OCI-M1 (cell line): ENCODE measurements around the gene FRY.

Experiments
- DNase-seq: peaks from one replicate; lab custom pipeline; 2025; lab: John Stamatoyannopoulos, UW

FRY gene

DNA sequence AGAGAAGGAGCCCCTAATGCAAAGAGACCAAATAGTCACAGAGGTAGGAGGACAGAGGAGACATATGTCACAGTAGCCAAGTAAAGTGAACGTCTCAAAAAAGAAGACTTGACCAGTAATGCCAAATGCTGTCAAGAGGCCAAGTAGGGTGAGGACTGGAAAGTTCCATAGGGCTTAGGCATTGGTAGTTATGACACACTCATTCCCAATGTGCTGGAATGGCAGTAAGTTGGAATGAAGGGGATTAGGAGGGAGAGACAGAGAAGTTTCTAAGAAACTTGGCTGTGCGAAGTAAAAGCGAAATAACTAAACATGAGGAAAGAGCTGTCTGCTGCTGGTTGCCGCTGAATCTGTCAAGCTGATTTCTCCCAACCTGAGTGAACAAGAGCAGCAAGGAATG, 14.9 kb upstream of the FRY start:
- DNase-seq, result no peak

DNA sequence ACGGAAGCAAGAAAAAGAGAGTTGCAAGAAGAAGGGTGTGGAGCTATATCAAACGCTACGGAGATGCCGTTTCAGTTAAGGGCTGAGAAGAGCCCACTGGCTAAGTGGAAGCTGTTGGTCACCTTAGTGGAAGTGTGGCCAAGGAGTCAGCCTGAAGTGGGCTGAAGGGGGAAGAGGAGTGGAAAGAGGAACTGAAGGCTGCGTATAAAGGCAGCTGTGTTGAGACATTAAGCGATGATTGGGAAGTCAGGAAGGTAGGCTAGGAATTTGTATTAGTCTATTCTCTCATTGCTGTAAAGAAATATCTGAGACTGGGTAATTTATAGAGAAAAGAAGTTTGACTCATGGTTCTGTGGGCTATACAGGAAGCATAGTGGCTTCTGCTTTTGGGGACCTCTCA, 14.1 kb upstream of the FRY start:
- DNase-seq, result no peak

DNA sequence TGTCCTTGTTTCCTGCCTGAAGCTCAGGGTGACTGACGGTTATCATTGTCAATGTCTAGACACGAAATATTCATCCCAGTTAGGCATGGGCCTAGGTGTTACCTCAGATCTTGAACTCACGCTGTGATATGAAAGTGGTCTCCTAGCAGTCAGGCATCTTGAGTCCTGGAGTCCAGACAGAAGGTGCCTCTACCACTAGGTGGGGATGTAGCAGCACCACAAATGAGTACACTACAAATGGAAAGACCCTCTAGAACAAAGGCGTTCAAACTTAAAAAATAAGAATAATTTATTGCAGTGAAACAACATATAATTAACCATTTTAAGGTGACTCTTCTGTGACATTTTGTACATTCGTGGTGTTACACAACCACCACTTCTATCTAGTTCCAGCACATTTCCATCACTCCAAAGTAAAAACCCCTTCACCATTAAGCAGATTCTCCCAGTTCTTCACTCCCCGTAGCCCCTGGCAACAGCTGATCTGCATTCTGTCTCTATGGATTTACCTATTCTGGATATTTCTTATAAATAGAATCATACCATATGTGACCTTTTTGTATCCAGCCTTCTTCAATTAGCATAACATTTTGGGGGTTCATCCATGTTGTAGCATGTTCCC, 11.9 kb upstream of the FRY start:
- DNase-seq, result peak; percentile 78

DNA sequence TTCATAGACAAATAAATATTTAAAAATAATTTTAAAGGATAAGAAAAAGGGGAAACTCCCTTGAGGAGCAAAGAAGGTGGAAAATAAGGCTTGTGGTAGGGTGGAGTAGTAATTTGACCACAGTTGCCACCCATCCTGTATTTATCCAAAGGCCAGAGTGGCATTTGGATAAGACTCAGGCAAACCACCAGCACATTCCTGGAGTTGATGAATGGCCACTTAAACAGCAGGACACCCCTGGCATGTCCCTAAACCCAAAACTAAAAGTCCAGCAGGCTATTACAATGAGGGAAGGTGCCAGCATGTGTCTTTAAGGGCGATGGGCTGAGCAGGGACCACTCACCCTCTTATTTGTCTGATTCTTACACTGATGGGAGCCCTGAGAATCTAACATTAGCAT, 9.8 kb upstream of the FRY start:
- DNase-seq, result no peak

DNA sequence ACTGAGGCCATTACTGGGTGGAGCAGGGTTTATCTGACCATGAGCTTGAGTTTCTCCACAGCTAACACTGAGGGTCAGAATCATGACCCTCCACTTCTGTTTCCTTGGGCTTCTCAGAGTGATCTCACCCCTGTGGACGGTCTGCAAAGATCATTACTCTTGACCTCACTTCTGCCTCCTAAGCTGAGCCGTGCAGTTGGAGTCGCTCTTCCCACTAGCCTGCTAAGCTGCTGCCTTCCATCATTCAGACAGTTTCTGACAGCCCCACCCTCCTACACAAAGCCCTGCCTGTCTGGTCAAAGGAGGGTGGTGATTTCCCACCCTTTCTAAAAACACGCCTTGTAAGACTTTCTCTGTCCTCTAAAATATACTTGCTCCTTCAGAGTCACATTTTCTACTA, 9.3 kb upstream of the FRY start:
- DNase-seq, result no peak

DNA sequence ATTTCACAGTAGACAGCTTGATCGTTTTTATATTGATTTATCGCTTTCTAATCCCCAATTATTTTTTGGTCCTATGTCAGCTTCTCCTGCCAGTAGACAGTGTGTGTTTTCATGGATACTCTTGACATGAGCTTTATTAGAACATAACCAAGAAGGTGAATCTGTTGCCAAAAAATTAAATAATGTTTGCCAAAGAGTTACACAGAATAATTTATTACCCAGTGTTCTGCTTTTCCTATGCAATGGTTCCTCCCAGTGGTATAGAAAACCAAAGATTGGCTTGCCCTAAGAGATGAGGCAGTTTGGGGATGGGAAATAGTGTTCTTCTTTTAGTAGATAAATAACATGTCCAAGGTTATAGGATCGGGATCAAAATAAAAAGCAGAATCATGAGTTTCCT, 8.5 kb upstream of the FRY start:
- DNase-seq, result no peak

DNA sequence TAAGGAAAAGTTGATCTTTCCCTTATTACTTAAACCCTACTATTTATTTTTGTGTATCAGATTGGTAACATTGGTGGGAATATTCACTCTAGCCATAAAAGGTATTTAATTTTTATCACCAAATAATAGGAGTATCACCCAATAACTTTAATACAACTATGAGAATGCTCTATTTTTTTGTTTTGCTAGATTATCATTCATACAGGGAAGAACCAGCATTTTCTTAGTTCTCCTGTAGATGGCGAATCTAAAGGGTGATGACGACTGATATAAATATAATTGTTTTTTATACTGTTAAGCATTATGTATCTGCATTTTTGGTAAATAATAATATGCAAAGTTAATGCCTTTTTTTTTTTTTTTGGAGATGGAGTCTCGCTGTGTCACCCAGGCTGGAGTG, 7.9 kb upstream of the FRY start:
- peak; percentile 7 for DNase-seq

DNA sequence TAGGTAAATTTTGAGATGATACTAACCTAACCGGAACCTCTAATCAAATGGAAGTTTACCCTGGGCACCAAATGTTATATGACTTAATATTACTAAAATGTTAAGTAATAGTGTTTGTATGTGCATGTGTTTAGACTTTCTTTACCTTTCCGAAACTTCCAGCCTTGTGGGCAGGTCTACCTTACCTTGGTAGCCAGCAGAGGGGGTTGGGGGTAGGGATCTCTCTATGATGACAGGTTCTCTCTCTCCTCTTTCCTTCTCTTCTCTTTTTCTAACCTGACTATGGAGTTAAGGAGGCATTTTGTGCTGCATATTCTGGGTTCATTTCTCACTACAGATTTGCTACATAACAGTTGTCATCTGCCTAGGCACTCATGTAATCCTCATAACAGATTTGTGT, 6.8 kb upstream of the FRY start:
- DNase-seq, result no peak

DNA sequence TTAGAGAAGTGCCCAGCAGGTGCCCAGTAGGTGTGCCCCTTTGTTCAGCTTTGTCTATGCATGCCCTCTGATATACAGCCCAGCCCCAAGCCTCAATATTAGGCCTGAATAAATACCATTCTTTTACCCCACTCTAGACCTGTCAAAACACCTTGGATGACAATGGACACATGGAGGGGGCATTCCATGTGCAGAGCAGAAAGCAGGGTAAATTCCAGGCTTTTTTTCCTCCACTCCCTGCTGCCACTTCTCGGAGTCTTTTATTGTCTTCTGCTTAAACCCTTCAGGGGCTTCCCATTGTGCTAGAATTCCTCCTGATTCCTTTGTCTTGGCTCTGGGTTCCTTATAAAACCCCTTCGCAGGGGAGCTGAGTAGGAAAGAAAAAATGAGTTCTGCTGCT, 5.8 kb upstream of the FRY start:
- no peak for DNase-seq

DNA sequence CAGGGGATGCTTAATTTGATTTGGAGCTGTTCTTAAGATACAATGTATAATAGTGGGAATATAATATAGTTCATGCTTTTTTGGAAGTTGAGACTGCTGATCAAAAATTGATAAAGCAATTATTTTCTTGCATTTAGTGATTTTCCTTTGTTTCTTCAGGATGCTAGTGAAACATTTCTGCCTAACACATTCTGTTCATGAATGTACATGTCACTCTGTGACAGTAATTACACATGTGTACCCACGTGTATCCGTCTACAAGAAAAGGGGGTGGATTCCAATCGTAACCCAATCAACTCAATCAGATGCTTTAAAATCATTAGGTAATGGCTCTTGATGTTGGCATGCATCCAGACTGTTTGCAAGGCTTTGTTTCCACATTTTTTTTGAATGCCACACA, 5.0 kb upstream of the FRY start:
- no peak for DNase-seq

DNA sequence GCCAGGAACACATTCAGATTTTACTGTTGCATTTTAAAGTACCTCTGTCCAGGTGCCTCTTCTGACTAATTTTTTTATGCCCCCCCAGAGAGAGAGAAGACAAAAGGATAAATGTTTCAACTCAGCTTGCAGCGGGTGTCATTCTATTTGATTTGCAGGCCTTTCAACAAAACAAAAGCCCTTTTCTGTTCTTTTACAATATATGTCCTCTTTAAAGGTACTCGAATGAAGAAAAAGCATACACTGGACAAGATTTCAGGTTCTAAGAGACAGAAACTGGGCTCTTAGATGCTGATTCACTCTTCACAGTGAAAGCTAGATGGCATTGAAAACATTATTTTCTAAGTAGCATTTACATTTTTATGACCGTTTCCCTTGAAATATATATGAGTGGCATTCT, 2.9 kb upstream of the FRY start:
- DNase-seq, result no peak

DNA sequence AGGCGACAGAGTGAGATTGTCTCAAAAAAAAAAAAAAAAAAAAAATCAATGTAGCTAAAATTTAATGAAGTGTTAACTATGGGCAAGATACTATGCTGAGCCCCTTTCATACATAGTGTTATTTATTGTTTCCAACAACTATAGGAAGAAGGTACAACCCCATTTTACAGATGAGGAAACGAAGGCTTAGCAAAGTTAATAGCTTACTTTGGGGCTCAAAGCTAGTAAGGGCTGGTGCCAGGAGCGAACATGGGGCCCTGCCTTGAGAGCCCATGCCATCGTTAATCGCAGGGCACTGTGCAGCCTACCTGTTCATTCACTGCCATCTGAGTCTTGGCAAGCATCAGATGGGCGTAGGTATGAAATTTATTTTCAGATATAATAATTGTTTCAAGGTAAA, 1.9 kb upstream of the FRY start:
- DNase-seq, result no peak

DNA sequence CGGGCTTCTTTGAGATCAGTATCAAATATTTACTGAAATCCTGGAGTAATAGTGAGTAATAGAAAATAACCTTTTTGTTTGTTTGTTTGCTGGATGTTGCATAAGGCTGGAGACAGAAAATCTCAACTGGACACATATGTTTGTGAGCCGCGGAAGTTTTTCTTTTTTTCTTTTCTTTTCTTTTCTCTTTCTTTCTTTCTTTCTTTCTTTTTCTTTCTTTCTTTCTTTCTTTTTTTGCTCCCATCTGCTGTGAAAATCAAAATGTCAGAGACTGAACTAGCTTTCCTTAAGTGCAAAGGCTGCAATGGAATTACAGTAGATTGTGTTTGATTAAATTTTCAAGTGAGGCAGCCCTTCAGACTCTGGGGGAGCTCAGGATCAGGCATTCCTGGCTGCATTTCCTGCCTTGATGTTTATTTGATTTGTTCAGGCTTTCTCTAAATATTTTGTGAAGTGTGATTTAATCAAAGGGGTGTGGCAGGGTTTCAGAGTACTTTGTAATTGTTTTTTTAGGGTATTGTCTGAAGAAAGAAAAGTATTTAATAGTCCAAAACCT, 319 bp downstream of the FRY start:
- peak; percentile 39 for DNase-seq

DNA sequence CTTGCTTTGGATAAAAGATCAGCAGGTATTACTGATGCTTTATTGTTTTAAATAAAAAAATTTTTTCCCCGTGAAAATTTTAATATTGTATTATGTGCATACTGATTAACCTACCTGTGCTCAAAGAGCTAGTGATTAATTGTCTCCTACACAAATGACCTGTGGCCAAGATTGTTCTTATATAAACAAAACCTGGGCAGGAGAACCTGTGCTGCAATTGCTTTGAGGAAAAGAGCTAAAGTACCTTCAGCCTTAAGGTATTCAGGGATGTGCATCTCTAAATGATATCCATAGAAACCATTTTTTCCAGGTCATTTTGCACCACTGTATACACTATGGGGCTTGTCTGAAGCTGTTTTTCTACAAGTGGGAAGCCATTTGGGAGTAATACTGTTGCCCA, 1.2 kb downstream of the FRY start:
- peak; percentile 14 for DNase-seq

DNA sequence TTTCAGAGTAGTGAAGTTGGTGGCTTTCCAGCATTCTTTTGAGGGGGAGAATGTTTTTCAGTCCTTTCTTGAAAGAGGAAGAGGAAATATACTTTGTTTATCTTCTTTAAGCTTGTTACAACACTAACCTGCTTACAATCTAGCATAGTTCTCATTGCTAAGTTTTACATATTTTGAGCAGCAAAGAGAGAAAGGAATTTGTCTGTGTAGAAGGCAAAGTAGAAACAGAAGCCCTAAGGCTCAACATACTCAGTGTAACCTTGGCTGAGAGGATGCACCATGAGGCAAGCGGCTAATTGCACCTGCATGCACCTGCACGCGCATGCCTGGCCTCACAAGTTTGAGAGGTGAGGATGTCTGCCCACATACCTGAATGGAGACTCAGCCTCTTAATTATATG, 2.2 kb downstream of the FRY start:
- DNase-seq, result no peak

DNA sequence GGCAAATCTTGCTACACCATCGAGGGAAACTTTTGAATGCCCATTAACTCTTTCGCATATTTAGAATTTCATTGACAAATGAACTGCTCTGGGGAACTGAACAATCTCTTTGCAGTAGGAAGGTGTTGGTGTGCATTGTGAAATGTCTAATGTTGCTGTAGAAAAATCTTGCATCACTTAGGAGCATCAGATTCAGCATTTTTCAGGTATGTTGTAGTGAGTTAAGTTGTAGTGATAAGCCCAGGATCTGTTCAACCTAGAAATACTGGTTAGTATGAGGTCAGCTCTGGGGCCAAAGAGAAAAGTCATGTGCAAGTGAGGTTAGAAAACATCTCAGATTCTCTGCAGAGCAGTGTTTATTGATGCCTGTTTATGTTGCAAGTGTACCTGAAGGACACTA, 4.1 kb downstream of the FRY start:
- DNase-seq, result no peak

DNA sequence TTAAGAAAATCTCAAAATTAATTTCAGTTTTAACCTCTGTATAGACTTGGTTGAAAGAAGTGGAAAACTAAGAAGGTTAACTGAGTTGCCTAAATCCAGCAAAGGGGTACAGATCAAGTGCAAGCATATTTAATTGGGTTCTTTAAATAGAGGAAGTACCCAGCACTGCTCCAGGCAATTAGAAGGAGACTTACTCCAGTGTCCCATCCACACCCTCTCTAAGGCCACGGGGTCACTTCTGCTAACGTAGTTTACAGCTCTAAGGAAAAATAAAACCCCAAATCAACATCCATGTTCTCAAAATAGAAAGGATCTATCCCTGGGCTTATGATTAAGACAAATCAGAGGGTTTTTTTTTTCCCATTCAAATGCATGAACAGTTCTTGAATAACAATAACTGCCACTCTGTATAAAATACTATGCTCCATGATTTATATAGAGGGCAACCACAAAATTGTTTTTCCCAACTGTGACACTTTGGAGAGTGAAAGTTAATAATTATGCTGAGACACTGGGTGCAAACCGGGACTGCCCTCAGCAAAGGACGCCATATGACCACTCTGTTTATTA, 4.6 kb downstream of the FRY start:
- DNase-seq, result peak; percentile 69

DNA sequence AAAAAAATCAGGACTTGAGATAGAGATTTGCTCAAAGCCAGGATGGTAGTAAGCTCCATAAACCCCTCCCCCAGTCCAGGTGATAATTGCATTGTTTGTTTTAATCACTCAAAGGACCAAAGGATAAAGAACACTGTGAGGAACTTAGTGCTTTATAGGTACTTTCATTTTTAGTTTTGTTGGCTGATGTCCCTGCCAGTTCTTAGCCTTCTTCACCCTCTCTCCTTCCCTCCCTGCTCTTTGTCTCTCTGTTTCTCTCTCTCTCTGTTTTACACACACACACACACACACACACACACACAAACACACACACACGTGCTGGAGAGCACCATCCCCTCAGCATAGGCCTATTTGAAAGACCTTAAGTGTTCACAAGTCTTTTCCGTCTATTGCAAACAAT, 5.2 kb downstream of the FRY start:
- peak; percentile 43 for DNase-seq

DNA sequence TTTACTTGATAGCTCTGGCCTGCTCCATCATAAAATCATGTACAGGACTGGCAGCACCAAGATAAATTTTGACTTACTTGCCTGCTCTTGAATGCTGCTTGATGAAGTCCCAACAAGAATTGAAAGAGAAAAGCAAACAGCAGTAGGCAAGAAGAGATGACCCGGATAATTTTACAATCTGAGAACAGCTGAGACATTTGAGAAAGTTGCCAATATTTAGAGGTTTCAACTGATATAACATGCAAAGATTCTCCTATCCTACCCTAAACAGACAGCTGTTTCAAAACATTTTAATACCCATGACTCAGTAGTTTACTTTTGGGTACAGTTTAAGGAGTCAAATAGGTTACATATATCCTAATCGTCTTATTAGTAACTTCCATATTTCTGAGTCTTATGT, 5.9 kb downstream of the FRY start:
- peak; percentile 42 for DNase-seq

DNA sequence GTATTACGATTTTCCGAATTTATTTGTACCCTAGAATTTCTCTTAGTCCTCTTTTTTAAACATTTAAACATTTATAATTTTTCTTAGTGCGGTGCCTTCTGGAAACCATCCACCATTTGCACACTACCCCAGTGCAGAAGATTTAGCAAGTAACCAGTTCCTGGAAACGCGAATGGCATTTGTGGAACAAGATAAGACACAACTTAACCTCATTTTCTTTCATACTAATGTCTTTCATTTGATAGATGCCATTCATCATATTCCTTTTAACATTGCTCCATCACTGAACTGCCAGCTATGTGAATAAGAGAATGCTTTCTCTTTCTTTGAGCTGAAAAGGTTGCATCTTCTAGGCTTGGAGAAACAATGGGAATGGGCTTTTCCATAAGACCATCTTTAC, 6.8 kb downstream of the FRY start:
- DNase-seq, result peak; percentile 87

DNA sequence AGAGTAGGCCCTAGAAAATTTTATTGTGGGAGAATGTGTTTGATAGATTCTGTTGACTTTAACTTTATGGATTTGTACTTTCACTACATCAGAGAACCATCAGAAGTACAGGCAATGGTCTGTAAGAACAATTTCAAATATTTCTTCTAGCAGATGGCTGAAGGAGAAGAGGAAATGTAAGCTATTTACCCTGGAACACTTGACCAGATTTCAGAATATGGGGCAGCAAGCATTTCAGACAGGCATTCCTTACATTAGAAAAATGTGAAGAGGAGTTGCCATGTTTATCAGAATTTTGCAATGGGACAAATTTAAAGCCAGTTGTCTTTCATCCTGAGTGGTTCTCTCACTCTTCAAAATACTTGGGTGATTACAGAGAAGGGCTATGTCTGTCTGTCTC, 7.5 kb downstream of the FRY start:
- DNase-seq, result no peak

DNA sequence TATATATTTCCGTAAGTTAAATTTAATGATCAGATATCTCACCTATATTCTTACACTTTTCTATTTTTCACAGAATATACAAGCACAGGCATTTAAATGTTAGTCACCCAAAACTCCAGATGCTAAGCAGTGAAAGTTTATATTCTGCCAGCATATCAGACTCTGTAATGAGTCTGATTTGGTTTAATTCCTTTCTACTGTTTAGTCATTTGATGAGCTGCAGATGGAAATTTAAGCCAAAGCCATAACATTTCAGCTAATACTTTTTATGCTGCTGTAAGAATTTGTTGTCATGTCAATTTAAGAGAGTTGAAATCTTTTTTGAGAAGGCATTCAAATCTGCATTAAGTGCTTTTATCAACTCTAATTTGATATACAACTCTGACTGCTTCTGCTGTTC, 8.0 kb downstream of the FRY start:
- DNase-seq, result no peak

DNA sequence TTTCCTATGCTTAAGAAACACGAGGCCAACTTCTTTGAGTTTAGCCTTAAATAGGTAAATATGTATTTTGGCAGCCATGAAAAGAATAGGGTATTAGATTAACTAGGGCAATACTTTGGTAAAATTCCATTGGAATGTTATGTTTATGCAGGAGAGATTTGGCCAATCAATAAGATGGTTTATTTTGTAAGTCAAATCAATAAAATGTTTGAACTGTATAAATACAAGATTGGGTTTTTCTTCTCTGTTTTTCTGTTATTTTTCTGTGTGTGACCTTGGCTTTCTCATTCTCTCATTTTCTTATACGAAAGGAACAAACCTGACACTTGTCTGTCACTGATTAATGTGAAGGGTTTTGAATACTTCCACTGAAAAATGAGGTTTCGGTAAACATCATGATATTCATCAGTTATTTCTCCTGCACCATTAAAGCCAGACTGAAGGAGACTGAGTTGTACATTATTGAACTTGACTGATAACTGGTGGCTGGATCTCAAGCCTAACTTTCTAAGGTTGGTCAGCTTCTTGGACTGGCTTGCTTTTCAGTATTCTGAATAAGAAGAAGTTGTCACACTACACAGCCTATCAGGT, 8.6 kb downstream of the FRY start:
- peak; percentile 43 for DNase-seq

DNA sequence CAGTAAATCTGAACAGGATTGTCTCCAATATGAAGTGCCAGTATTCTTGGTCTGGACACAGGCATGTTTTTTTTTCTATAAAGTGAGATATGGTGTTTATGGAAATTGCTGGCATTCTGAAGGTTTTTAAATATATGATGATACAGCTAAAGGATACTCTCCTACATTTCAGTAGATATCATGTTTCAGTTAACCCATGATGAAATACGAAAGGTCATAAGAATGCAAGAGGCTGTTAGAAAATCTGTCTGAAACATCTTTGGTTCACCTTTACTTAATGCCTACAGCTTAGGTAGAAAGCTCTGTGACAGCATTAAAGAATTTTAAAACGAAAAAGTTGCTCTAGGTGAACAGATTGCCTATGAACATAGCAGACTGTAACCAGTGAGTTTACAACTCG, 9.1 kb downstream of the FRY start:
- DNase-seq, result peak; percentile 43
